ENCODE results near the gene ATP7B.

- TF ChIP-seq CTCF (IDR thresholded peaks at IDR 0.05) = no peak
- TF ChIP-seq POLR2AphosphoS5 (IDR thresholded peaks at IDR 0.05) = no peak
These were observed 90.5 kb downstream of the ATP7B start for GRCh38 chr13:51920786-51921185.

All from gastroesophageal sphincter (tissue), 3 donors.